Endothelial cell (in vitro differentiated cells): ENCODE data around the gene ZNF789. TPM values are rescaled to one million over a fixed set of nuclear protein-coding genes. Genes with fewer than 3 reads are reported as not detected.

Source experiments
- DNase-seq: peaks from one replicate; pipeline ENCODE4 v3.0.0; 2021; ENCODE audit warnings: low spot score
- H3K27ac Mint-ChIP-seq: one replicate; pipeline ENCODE4 v1.8.0; 2021; ENCODE audit warnings: mixed read lengths, inconsistent platforms; ENCODE audit not compliant: unreplicated experiment
- H3K27me3 Mint-ChIP-seq: one replicate; pipeline ENCODE4 v1.8.0; 2021; ENCODE audit warnings: mild to moderate bottlenecking, moderate library complexity, mixed read lengths, inconsistent platforms; ENCODE audit not compliant: unreplicated experiment
- H3K36me3 Mint-ChIP-seq: one replicate; pipeline ENCODE4 v1.8.0; 2021; ENCODE audit warnings: mild to moderate bottlenecking, low read depth, mixed read lengths, inconsistent platforms; ENCODE audit not compliant: unreplicated experiment
- H3K4me1 Mint-ChIP-seq: one replicate; pipeline ENCODE4 v1.8.0; 2021; ENCODE audit warnings: mild to moderate bottlenecking, mixed read lengths, inconsistent platforms; ENCODE audit not compliant: unreplicated experiment
- H3K4me3 Mint-ChIP-seq: one replicate; pipeline ENCODE4 v1.8.0; 2021; ENCODE audit warnings: mild to moderate bottlenecking, mixed read lengths, inconsistent platforms; ENCODE audit not compliant: unreplicated experiment
- H3K9me3 Mint-ChIP-seq: one replicate; pipeline ENCODE4 v1.8.0; 2021; ENCODE audit warnings: mixed read lengths, inconsistent platforms; ENCODE audit not compliant: unreplicated experiment
- total RNA-seq: library from RNA; stranded (reverse); fragmentation: NEBNext Ultra II Directional; extraction: Animal tissue kit (Norgen Biotek cat#: 25700); gene quantifications from one replicate; pipeline ENCODE4 v1.2.1, GENCODE V29; 2021; ENCODE audit not compliant: unreplicated experiment
- TF ChIP-seq, protein P1 (sequence below): fragments of 200-600 bp; sonication (generic); IDR thresholded peaks from one replicate; pipeline ENCODE4 v1.5.0; 2021; ENCODE audit warnings: antibody characterized with exemption; ENCODE audit not compliant: unreplicated experiment

Gene ZNF789
- total RNA-seq, 1 donor from 2014 or later = 17.1 TPM

DNA sequence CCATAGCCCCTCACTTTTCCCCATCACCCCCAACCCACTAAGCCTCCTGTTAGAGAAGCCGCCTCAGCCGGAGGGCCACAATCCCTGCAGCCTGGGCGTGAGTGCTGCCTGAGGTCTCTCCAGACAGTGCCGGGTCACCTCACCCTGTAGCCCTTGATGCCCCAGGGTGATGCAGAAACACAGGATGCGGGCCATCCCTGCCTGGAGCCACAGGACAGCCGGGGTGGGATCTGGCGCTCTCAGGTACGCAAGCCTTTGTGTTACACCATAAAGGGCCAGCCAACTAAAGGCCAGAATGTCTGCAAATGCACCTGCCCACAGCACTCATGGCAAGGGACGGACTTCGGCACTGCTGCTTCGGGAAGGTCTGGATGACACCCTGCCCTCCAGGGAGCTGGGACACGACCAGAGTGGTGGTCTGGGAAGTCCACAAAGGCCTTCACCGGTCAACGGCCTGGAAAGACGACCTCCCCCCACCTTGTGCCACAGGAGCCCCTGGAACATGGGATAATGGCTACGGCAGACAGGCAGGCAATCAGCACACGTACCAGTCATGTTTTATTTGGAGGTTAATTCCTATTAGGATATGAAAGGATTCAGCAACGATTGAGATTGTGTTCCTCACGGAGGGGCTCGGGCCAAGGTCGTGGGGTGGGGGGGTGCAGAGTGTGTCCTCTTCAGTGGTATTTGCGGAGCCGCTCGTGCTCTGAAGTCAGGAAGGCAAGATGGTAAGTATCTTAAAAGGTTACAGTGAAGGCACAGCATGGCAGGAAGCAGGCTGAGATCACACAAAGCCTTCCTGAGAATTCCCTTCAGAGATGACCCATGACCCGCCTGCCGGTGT is 14.8 kb upstream of the ZNF789 start:
- TF ChIP-seq, protein P1, sequence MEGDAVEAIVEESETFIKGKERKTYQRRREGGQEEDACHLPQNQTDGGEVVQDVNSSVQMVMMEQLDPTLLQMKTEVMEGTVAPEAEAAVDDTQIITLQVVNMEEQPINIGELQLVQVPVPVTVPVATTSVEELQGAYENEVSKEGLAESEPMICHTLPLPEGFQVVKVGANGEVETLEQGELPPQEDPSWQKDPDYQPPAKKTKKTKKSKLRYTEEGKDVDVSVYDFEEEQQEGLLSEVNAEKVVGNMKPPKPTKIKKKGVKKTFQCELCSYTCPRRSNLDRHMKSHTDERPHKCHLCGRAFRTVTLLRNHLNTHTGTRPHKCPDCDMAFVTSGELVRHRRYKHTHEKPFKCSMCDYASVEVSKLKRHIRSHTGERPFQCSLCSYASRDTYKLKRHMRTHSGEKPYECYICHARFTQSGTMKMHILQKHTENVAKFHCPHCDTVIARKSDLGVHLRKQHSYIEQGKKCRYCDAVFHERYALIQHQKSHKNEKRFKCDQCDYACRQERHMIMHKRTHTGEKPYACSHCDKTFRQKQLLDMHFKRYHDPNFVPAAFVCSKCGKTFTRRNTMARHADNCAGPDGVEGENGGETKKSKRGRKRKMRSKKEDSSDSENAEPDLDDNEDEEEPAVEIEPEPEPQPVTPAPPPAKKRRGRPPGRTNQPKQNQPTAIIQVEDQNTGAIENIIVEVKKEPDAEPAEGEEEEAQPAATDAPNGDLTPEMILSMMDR = no peak
- DNase-seq = no peak
- peak overlapping the region; percentile 72 for H3K27ac Mint-ChIP-seq
- peaks cover 7% of the 10 kb centered on the region for H3K27me3 Mint-ChIP-seq
- H3K36me3 Mint-ChIP-seq = peaks cover 42% of the 10 kb centered on the region
- H3K9me3 Mint-ChIP-seq = no peaks in the 10 kb centered on the region
- H3K4me3 Mint-ChIP-seq = no peak overlapping the region
- peaks cover 7% of the 10 kb centered on the region for H3K4me1 Mint-ChIP-seq

DNA sequence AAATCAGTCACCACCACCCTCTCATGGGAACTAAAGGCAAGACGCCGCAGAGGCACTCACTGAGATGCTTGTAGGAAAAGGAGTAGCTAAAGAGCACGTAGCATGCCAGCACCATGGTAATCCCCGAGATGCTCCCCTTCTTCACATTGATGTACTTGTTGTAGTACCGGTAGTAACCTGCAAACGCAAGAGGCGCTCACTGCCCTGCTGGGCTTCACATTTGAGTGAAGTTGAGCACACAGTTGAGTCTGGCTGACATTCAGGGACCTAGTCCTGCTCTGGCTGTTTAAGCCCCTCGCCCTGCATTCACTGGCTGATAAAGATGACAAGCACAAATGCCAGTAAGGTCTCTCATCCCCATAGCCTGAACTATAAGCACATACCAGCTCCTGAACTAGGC is 13.6 kb upstream of the ZNF789 start:
- Mint-ChIP-seq H3K4me3 (peak overlapping the region; percentile 21), H3K4me1 (peaks cover 11% of the 10 kb centered on the region), H3K36me3 (peaks cover 41% of the 10 kb centered on the region), H3K27me3 (peaks cover 7% of the 10 kb centered on the region), H3K27ac (no peak overlapping the region), H3K9me3 (no peaks in the 10 kb centered on the region)
- TF ChIP-seq, protein P1 = peak; percentile 34
- DNase-seq = peak; percentile 22

DNA sequence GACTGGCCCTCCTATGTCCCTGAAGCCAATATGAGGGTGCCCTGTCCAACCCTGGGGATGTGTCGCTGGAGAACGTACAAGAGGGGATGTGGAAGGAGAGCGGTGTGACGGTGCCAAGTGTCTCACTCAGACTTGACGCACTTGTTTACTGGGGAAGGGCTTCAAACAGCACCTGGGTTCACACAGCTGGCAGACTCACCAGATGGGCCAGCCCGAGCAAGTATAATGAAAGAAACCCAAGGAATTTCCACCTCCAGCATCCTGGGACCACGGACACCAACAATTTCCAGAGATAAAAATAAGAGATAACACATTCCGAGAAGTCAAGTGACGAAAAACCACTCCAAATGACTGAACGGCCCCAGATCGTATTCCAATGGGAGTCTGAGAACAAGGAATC is 12.0 kb upstream of the ZNF789 start:
- H3K36me3 Mint-ChIP-seq = peaks cover 40% of the 10 kb centered on the region
- no peaks in the 10 kb centered on the region for H3K9me3 Mint-ChIP-seq
- DNase-seq = no peak
- peak overlapping the region; percentile 1 for H3K4me3 Mint-ChIP-seq
- peak overlapping the region; percentile 61 for H3K27ac Mint-ChIP-seq
- H3K4me1 Mint-ChIP-seq = peaks cover 18% of the 10 kb centered on the region
- peaks cover 6% of the 10 kb centered on the region for H3K27me3 Mint-ChIP-seq
- TF ChIP-seq, protein P1 = no peak

DNA sequence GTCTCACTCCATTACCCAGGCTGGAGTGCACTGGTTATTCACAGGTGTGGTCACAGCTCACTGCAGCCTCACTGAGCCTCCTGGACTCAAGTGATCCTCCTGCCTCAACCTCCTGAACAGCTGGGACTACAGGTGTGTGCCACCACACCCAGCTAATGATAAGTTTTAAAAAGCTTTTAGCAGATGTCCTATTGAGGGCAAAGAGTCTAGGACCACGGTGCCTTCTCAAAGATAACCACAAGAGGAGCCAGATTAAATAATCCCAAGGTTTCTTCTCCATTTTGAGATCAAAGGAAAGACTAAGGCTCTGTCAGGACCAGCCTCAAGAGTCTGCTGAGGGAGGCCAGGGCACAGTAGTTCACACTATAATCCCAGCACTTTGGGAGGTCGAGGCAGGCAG is 11.5 kb upstream of the ZNF789 start:
- H3K27ac Mint-ChIP-seq = no peak overlapping the region
- peaks cover 39% of the 10 kb centered on the region for H3K36me3 Mint-ChIP-seq
- no peaks in the 10 kb centered on the region for H3K9me3 Mint-ChIP-seq
- peaks cover 20% of the 10 kb centered on the region for H3K4me1 Mint-ChIP-seq
- no peak overlapping the region for H3K4me3 Mint-ChIP-seq
- peaks cover 6% of the 10 kb centered on the region for H3K27me3 Mint-ChIP-seq
- TF ChIP-seq, protein P1 = no peak
- no peak for DNase-seq

DNA sequence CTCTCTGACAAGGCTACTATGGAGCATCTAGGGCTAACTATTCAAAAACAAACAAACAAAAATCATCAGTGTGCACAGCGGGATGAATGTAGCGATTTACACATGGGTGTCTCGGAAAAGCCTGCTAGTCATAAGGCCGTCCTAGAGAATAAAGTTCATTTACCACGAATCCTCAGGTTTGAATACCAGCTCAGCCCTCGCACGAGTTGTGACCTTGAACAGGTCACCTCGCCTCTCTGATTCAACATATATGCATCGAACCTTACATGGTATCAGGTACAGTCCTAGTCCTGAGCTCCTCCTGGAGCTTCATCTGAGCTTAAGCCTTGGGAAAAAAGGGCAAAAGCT is 7.3 kb upstream of the ZNF789 start:
- H3K36me3 Mint-ChIP-seq = peaks cover 16% of the 10 kb centered on the region
- DNase-seq = no peak
- H3K27ac Mint-ChIP-seq = peak overlapping the region; percentile 94
- peaks cover 13% of the 10 kb centered on the region for H3K4me1 Mint-ChIP-seq
- TF ChIP-seq, protein P1 = no peak
- peak overlapping the region; percentile 96 for H3K4me3 Mint-ChIP-seq
- H3K9me3 Mint-ChIP-seq = no peaks in the 10 kb centered on the region
- peaks cover 5% of the 10 kb centered on the region for H3K27me3 Mint-ChIP-seq
